SK-N-SH treated with all-trans-retinoic acid at 6 μM for 48 hours (cell line): ENCODE results near the gene CLDN18.

Source experiments
- ATAC-seq: fragments of 200-7000 bp; cut with Tn5 transposase; 3 replicates; pipeline ENCODE4 v1.9.1; 2020; ENCODE audit warnings: mild to moderate bottlenecking, moderate library complexity
- ARNTL ChIP-seq: fragments of 450-650 bp; formaldehyde crosslinking; IDR thresholded peaks from 2 replicates; pipeline ENCODE4 v1.5.0; 2020; ENCODE audit warnings: low read depth, mild to moderate bottlenecking, moderate library complexity, borderline replicate concordance
- BACH2 ChIP-seq: fragments of 250-450 bp; sonication (Bioruptor Pico); IDR thresholded peaks from 2 replicates; pipeline ENCODE4 v1.9.0; 2021; ENCODE audit warnings: mild to moderate bottlenecking, borderline replicate concordance
- CREB5 ChIP-seq: fragments of 250-450 bp; sonication (Bioruptor Pico); IDR thresholded peaks from 2 replicates; pipeline ENCODE4 v1.5.1; 2020; ENCODE audit warnings: low read depth, mild to moderate bottlenecking, moderate library complexity
- CSDC2 ChIP-seq: fragments of 250-450 bp; sonication (Bioruptor Pico); IDR thresholded peaks from 2 replicates; pipeline ENCODE4 v1.5.0; 2020; ENCODE audit warnings: mild to moderate bottlenecking, moderate library complexity
- GLIS3 ChIP-seq: fragments of 250-450 bp; sonication (Bioruptor Pico); IDR thresholded peaks from 2 replicates; pipeline ENCODE4 v1.5.0; 2020; ENCODE audit warnings: mild to moderate bottlenecking, moderate library complexity
- OSR1 ChIP-seq: fragments of 250-450 bp; sonication (Bioruptor Pico); IDR thresholded peaks from 2 replicates; pipeline ENCODE4 v1.8.0; 2022; ENCODE audit warnings: moderate library complexity, mild to moderate bottlenecking, inconsistent platforms
- PATZ1 ChIP-seq: fragments of 250-450 bp; sonication (Bioruptor Pico); IDR thresholded peaks from 2 replicates; pipeline ENCODE4 v1.8.0; 2020; ENCODE audit warnings: mild to moderate bottlenecking, moderate library complexity, borderline replicate concordance
- POU6F1 ChIP-seq: fragments of 250-450 bp; sonication (Bioruptor Pico); IDR thresholded peaks from 2 replicates; pipeline ENCODE4 v1.8.0; 2021; ENCODE audit warnings: low read depth, mild to moderate bottlenecking, moderate library complexity, borderline replicate concordance
- PPARA ChIP-seq: fragments of 250-450 bp; sonication (Bioruptor Pico); IDR thresholded peaks from 2 replicates; pipeline ENCODE4 v1.5.0; 2020; ENCODE audit warnings: mild to moderate bottlenecking, borderline replicate concordance
- SNAI2 ChIP-seq: fragments of 250-450 bp; sonication (Bioruptor Pico); IDR thresholded peaks from 2 replicates; pipeline ENCODE4 v1.5.0; 2020; ENCODE audit warnings: mild to moderate bottlenecking, moderate library complexity
- TCF4 ChIP-seq: fragments of 250-450 bp; sonication (Bioruptor Pico); IDR thresholded peaks from 2 replicates; pipeline ENCODE4 v1.8.0; 2021; ENCODE audit warnings: mild to moderate bottlenecking, moderate library complexity, borderline replicate concordance
- TOX ChIP-seq: fragments of 250-450 bp; sonication (Bioruptor Pico); IDR thresholded peaks from 2 replicates; pipeline ENCODE4 v1.8.0; 2021; ENCODE audit warnings: mild to moderate bottlenecking, moderate library complexity, borderline replicate concordance
- TSHZ2 ChIP-seq: fragments of 250-450 bp; sonication (Bioruptor Pico); IDR thresholded peaks from 2 replicates; pipeline ENCODE4 v1.5.0; 2020; ENCODE audit warnings: mild to moderate bottlenecking, moderate library complexity
- ZFP3 ChIP-seq: fragments of 250-450 bp; sonication (Bioruptor Pico); IDR thresholded peaks from 2 replicates; pipeline ENCODE4 v1.5.0; 2020; ENCODE audit warnings: mild to moderate bottlenecking, moderate library complexity
- ZFP30 ChIP-seq: fragments of 450-650 bp; formaldehyde crosslinking; IDR thresholded peaks from 2 replicates; pipeline ENCODE4 v1.5.0; 2022; ENCODE audit warnings: mild to moderate bottlenecking, moderate library complexity
- ZNF565 ChIP-seq: fragments of 450-650 bp; formaldehyde crosslinking; conservative IDR thresholded peaks from 2 replicates; pipeline ENCODE4 v1.5.0; 2020; ENCODE audit warnings: low read depth, mild to moderate bottlenecking, moderate library complexity
- ZNF70 ChIP-seq: fragments of 450-650 bp; formaldehyde crosslinking; IDR thresholded peaks from 2 replicates; pipeline ENCODE4 v1.5.0; 2020; ENCODE audit warnings: mild to moderate bottlenecking, moderate library complexity
- ZNF8 ChIP-seq: fragments of 450-650 bp; formaldehyde crosslinking; IDR thresholded peaks from 2 replicates; pipeline ENCODE4 v1.5.0; 2020; ENCODE audit warnings: mild to moderate bottlenecking, moderate library complexity

Gene CLDN18

GRCh38 chr3:138068579-138069174, 58.7 kb downstream of the CLDN18 start:
- peak; percentile 98 for ATAC-seq
- TF ChIP-seq PPARA (no peak), ARNTL (CRISPR knock-in tag) (no peak), ZNF565 (CRISPR knock-in tag) (no peak), TSHZ2 (CRISPR knock-in tag) (no peak)

GRCh38 chr3:138070006-138070405, 60.0 kb downstream of the CLDN18 start:
- no peak for ATAC-seq
- TF ChIP-seq CSDC2 (CRISPR knock-in tag) (no peak), ZFP3 (no peak), TOX (CRISPR knock-in tag) (no peak), ZFP30 (CRISPR knock-in tag) (no peak), SNAI2 (CRISPR knock-in tag) (no peak), OSR1 (CRISPR knock-in tag) (no peak), TSHZ2 (CRISPR knock-in tag) (no peak), ZNF565 (CRISPR knock-in tag) (no peak), ARNTL (CRISPR knock-in tag) (no peak), BACH2 (no peak), GLIS3 (no peak), ZNF8 (no peak), TCF4 (no peak), ZNF70 (CRISPR knock-in tag) (no peak)

- TF ChIP-seq ZFP3 (no peak), SNAI2 (CRISPR knock-in tag) (no peak), PATZ1 (no peak), PPARA (no peak), GLIS3 (no peak), TCF4 (no peak), TSHZ2 (CRISPR knock-in tag) (no peak), TOX (CRISPR knock-in tag) (no peak)
- ATAC-seq, result no peak
Observed at GRCh38 chr3:138072796-138073195, 62.8 kb downstream of the CLDN18 start.

- ATAC-seq, result no peak
- TF ChIP-seq ZNF8, result no peak
- no peak for TF ChIP-seq TSHZ2 (CRISPR knock-in tag)
- TF ChIP-seq CREB5, result no peak
- TF ChIP-seq GLIS3, result no peak
- no peak for TF ChIP-seq SNAI2 (CRISPR knock-in tag)
- TF ChIP-seq ZNF565 (CRISPR knock-in tag), result no peak
- no peak for TF ChIP-seq POU6F1 (CRISPR knock-in tag)
- no peak for TF ChIP-seq ZNF70 (CRISPR knock-in tag)
- no peak for TF ChIP-seq OSR1 (CRISPR knock-in tag)
Observed at GRCh38 chr3:138078096-138078495, 68.1 kb downstream of the CLDN18 start.
